GM12878 (cell line): ENCODE data around the gene WWP2. TPM values are rescaled to one million over a fixed set of nuclear protein-coding genes. Genes with fewer than 3 reads are reported as not detected.

Source experiments
- ATAC-seq: fragments of 200-7000 bp; cut with Tn5 transposase; 3 replicates; pipeline ENCODE4 v1.9.1; 2020; ENCODE audit warnings: mild to moderate bottlenecking, moderate library complexity
- BruUV-seq: library from RNA; stranded (reverse); fragments of 400-500 nt; replicated peaks from 2 replicates; lab custom pipeline; 2021; lab: Mats Ljungman, UMichigan
- CTCF ChIA-PET: fragments of 300-600 bp; sonication (Branson Sonifier 250); formaldehyde crosslinking; extraction: SDS; loops from one replicate; lab custom pipeline; 2021; ENCODE audit warnings: inconsistent platforms; lab: Yijun Ruan, JAX
- POLR2A ChIA-PET: fragments of 350-600 bp; formaldehyde crosslinking; extraction: SDS; loops from one replicate; lab custom pipeline; 2021; ENCODE audit warnings: inconsistent platforms; lab: Charles Lee
- RAD21 ChIA-PET: fragments of 300-600 bp; sonication (Branson Sonifier 250); formaldehyde crosslinking; loops from one replicate; lab custom pipeline; 2023; ENCODE audit warnings: antibody characterized with exemption; ENCODE audit not compliant: unreplicated experiment; lab: Charles Lee
- SMC1A ChIA-PET: fragments of 300-600 bp; sonication (Branson Sonifier 250); formaldehyde crosslinking; loops from one replicate; lab custom pipeline; 2023; ENCODE audit not compliant: unreplicated experiment, uncharacterized antibody; lab: Charles Lee
- DNase-seq: peaks from one replicate; pipeline ENCODE4 v3.0.0-alpha.2; 2011; ENCODE audit warnings: low read depth, low spot score
- FAIRE-seq: peaks from 3 replicates; lab custom pipeline; 2011; peaks lifted over from hg19 to GRCh38; lab: Jason Lieb, UNC
- H2AFZ ChIP-seq: 2 replicates; pipeline ENCODE4 v1.6.0; 2011; ENCODE audit warnings: low read depth, low read length, control low read depth; ENCODE audit not compliant: control insufficient read depth
- H3K27ac ChIP-seq: 2 replicates; pipeline ENCODE4 v1.5.1; 2011; ENCODE audit warnings: control low read depth; ENCODE audit not compliant: control insufficient read depth, insufficient read depth
- H3K27me3 ChIP-seq, 2 experiments: replicated peaks in 1 of 2; 2 replicates each; pipeline versions ENCODE4 v1.6.0 to v1.6.1; 2011; ENCODE audit warnings: low read length in 1 of 2; ENCODE audit not compliant: control insufficient read depth in 2 of 2, insufficient read depth in 2 of 2
- H3K36me3 ChIP-seq, 2 experiments: 2 replicates each; pipeline ENCODE4 v1.5.1; 2011; ENCODE audit warnings: low read length in 1 of 2; ENCODE audit not compliant: control insufficient read depth in 2 of 2, insufficient read depth in 2 of 2
- H3K4me1 ChIP-seq: 2 replicates; pipeline ENCODE4 v1.6.1; 2011; ENCODE audit warnings: mild to moderate bottlenecking, low read length, moderate library complexity, mixed read lengths; ENCODE audit not compliant: control insufficient read depth, insufficient read depth
- H3K4me2 ChIP-seq: 2 replicates; pipeline ENCODE4 v1.6.0; 2011; ENCODE audit warnings: control low read depth; ENCODE audit not compliant: control insufficient read depth, insufficient read depth
- H3K4me3 ChIP-seq: fragments of 200-600 bp; sonication (generic); 2 replicates; pipeline ENCODE4 v1.5.1; 2016
- H3K79me2 ChIP-seq: 2 replicates; pipeline ENCODE4 v1.6.0; 2011; ENCODE audit warnings: low read length; ENCODE audit not compliant: control insufficient read depth, insufficient read depth
- H3K9ac ChIP-seq: 2 replicates; pipeline ENCODE4 v1.8.0; 2011; ENCODE audit warnings: low read length, control low read depth, mixed read lengths; ENCODE audit not compliant: control insufficient read depth, insufficient read depth
- H3K9me3 ChIP-seq: replicated peaks from 3 replicates; pipeline ENCODE4 v1.5.1; 2011; ENCODE audit warnings: mild to moderate bottlenecking, low read length; ENCODE audit not compliant: control insufficient read depth, insufficient read depth
- H4K20me1 ChIP-seq: 2 replicates; pipeline ENCODE4 v1.6.0; 2011; ENCODE audit not compliant: control insufficient read depth, insufficient read depth
- CTCF ChIP-seq, 3 experiments: IDR thresholded peaks in 2 of 3; conservative IDR thresholded peaks in 1 of 3; 2 replicates each; pipeline ENCODE4 v1.5.1; 2011; ENCODE audit warnings: low read depth in 3 of 3, low read length in 3 of 3, mild to moderate bottlenecking in 3 of 3, control low read depth in 2 of 3, moderate library complexity in 2 of 3, inconsistent platforms in 1 of 3, mixed read lengths in 1 of 3; ENCODE audit not compliant: control insufficient read depth in 2 of 3, insufficient read depth in 1 of 3; ENCODE audit errors: extremely low read depth in 1 of 3
- DPF2 ChIP-seq: fragments of 450-650 bp; IDR thresholded peaks from 2 replicates; pipeline ENCODE4 v1.6.1; 2017; ENCODE audit warnings: mild to moderate bottlenecking
- PAX8 ChIP-seq: fragments of 450-650 bp; IDR thresholded peaks from 2 replicates; pipeline ENCODE4 v1.6.1; 2017; ENCODE audit warnings: mild to moderate bottlenecking, moderate library complexity
- POLR2AphosphoS2 ChIP-seq: IDR thresholded peaks from 2 replicates; pipeline ENCODE4 v1.6.1; 2011; ENCODE audit warnings: low read depth, mild to moderate bottlenecking, low read length, improper control_type of control experiment, moderate library complexity
- RUNX3 ChIP-seq: IDR thresholded peaks from 2 replicates; pipeline ENCODE4 v1.6.1; 2012; ENCODE audit warnings: low read length, inconsistent platforms
- SMAD1 ChIP-seq: fragments of 450-650 bp; IDR thresholded peaks from 2 replicates; pipeline ENCODE4 v1.6.1; 2018; ENCODE audit warnings: mild to moderate bottlenecking, low read depth; ENCODE audit not compliant: partially characterized antibody
- SUZ12 ChIP-seq: fragments of 200-600 bp; sonication (generic); IDR thresholded peaks from one replicate; pipeline ENCODE4 v1.6.1; 2018; ENCODE audit warnings: antibody characterized with exemption, mild to moderate bottlenecking; ENCODE audit not compliant: unreplicated experiment
- TCF7 ChIP-seq: IDR thresholded peaks from 2 replicates; pipeline ENCODE4 v1.6.1; 2014; ENCODE audit warnings: antibody characterized with exemption, borderline replicate concordance
- ZNF24 ChIP-seq: fragments of 450-650 bp; IDR thresholded peaks from 2 replicates; pipeline ENCODE4 v1.6.1; 2017; ENCODE audit warnings: antibody characterized with exemption, mild to moderate bottlenecking
- ZZZ3 ChIP-seq: IDR thresholded peaks from 2 replicates; pipeline ENCODE4 v1.6.1; 2011; ENCODE audit warnings: low read depth; ENCODE audit not compliant: control insufficient read depth, insufficient read length
- in situ Hi-C: fragments of 300-500 bp; cut with MboI; formaldehyde crosslinking; loops from 9 replicates; pipeline ENCODE4 v1.14.3; 2018; ENCODE audit warnings: mixed read lengths
- intact Hi-C: fragments of 100-400 bp; cut with micrococcal nuclease; formaldehyde crosslinking; loops from one replicate; pipeline ENCODE4 v1.14.2; 2022; ENCODE audit not compliant: unreplicated experiment
- polyA plus RNA-seq, 11 experiments: library from polyadenylated mRNA; depleted of rRNA in 4 of 11; unstranded in 6 of 11; stranded (reverse) in 5 of 11; fragments of >200 nt; fragmentation: Nextera tagmentation in 4 of 11; fragmentation: Illumina TruSeq in 1 of 11; extraction: Ambion mirVana in 4 of 11; extraction: Trizol in 1 of 11; gene quantifications; 1 replicate in 1 of 11; 2 replicates in 10 of 11; pipeline versions ENCODE4 v1.2.1 to v1.2.3, GENCODE V29; 2011 to 2016; ENCODE audit warnings: inconsistent platforms in 2 of 11, missing spikeins in 2 of 11, low read depth in 1 of 11
- total RNA-seq, 4 experiments: library from RNA; depleted of rRNA in 3 of 4; stranded (reverse); fragments of >200 nt in 3 of 4; fragmentation: Illumina TruSeq in 1 of 4; extraction: Trizol in 1 of 4; gene quantifications; 2 replicates each; pipeline versions ENCODE4 v1.2.1 to v1.2.3, GENCODE V29; 2013 to 2021
- TF ChIP-seq, protein P1 (sequence below): fragments of 450-650 bp; IDR thresholded peaks from 2 replicates; pipeline ENCODE4 v1.6.1; 2017; ENCODE audit warnings: borderline replicate concordance
- TF ChIP-seq, protein P2 (sequence below): fragments of 150-350 bp; IDR thresholded peaks from 2 replicates; pipeline ENCODE4 v1.6.1; 2016; ENCODE audit warnings: low read depth, low read length

Gene WWP2
- total and polyA plus RNA-seq, 10 of the 15 experiments (the other 5 are each of a cell fraction or from before 2014, with no cell fraction given): 2.8 to 47.0 (median 23.8) TPM

DNA sequence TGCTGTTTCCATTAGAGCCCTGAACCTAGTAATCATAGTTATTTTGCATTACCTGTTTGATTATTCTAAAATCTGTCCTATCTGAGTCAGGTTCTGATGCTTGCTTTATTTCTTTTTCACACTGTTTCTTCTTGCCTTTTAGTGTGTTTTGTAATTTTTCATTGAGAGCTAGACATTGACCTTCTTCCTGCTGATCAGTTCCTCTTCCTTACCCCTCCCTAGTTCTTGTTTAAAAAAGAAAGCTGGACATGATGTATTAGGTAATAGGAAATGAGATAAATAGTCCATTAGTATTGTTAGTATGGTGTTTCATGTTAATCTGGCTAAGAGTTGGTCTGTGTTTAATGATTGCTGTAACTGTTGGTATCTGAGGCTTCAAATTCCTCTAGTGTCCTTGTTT is 13.4 kb downstream of the WWP2 start:
- SMC1A ChIA-PET: interaction anchor here (0.7 to 1.1 kb wide), 2 partner anchors 12 to 67 kb away, joined by 3 read pairs; no protein-coding TSS in a partner anchor
- TF ChIP-seq, protein P1, sequence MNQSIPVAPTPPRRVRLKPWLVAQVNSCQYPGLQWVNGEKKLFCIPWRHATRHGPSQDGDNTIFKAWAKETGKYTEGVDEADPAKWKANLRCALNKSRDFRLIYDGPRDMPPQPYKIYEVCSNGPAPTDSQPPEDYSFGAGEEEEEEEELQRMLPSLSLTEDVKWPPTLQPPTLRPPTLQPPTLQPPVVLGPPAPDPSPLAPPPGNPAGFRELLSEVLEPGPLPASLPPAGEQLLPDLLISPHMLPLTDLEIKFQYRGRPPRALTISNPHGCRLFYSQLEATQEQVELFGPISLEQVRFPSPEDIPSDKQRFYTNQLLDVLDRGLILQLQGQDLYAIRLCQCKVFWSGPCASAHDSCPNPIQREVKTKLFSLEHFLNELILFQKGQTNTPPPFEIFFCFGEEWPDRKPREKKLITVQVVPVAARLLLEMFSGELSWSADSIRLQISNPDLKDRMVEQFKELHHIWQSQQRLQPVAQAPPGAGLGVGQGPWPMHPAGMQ: no peak
- TF ChIP-seq ZNF24 (no peak), SMAD1 (no peak), SUZ12 (no peak), POLR2AphosphoS2 (no peak), CTCF (IDR thresholded peaks at IDR 0.05 in 2 of 3, conservative IDR thresholded peaks at IDR 0.05 in 1 of 3; ENCODE audit: control insufficient read depth in 2 of 3, extremely low read depth in 1 of 3, insufficient read depth in 1 of 3, low read depth in 3 of 3, low read length in 3 of 3) (no peak), PAX8 (no peak), RUNX3 (no peak), DPF2 (no peak), TCF7 (no peak), ZZZ3 (no peak)
- TF ChIP-seq, protein P2, sequence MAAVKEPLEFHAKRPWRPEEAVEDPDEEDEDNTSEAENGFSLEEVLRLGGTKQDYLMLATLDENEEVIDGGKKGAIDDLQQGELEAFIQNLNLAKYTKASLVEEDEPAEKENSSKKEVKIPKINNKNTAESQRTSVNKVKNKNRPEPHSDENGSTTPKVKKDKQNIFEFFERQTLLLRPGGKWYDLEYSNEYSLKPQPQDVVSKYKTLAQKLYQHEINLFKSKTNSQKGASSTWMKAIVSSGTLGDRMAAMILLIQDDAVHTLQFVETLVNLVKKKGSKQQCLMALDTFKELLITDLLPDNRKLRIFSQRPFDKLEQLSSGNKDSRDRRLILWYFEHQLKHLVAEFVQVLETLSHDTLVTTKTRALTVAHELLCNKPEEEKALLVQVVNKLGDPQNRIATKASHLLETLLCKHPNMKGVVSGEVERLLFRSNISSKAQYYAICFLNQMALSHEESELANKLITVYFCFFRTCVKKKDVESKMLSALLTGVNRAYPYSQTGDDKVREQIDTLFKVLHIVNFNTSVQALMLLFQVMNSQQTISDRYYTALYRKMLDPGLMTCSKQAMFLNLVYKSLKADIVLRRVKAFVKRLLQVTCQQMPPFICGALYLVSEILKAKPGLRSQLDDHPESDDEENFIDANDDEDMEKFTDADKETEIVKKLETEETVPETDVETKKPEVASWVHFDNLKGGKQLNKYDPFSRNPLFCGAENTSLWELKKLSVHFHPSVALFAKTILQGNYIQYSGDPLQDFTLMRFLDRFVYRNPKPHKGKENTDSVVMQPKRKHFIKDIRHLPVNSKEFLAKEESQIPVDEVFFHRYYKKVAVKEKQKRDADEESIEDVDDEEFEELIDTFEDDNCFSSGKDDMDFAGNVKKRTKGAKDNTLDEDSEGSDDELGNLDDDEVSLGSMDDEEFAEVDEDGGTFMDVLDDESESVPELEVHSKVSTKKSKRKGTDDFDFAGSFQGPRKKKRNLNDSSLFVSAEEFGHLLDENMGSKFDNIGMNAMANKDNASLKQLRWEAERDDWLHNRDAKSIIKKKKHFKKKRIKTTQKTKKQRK: no peak
- H3K4me3 ChIP-seq: no peak overlapping the region
- no TSS peak for BruUV-seq
- CTCF ChIA-PET: no interaction called here
- peaks cover 12% of the 10 kb centered on the region; the same call in 2 of the 3 replicates for H3K9me3 ChIP-seq
- in situ Hi-C loops (no loop called here), intact Hi-C loops (no loop called here)
- H3K36me3 ChIP-seq: no peaks in the 10 kb centered on the region; a peak in 1 of 4 replicates
- ATAC-seq: no peak
- H3K9ac ChIP-seq: no peak overlapping the region
- H3K27ac ChIP-seq: no peak overlapping the region
- H3K4me1 ChIP-seq: peaks cover 30% of the 10 kb centered on the region
- no peak overlapping the region for H2AFZ ChIP-seq
- H3K27me3 ChIP-seq: no peaks in the 10 kb centered on the region
- no peak for DNase-seq
- H3K79me2 ChIP-seq: peaks cover 17% of the 10 kb centered on the region
- H4K20me1 ChIP-seq: no peaks in the 10 kb centered on the region
- H3K4me2 ChIP-seq: no peak overlapping the region
- POLR2A ChIA-PET: no interaction called here
- RAD21 ChIA-PET: no interaction called here
- FAIRE-seq: no peak
